OCI-LY7 (cell line): Measurements from ENCODE around the gene MED10. TPM values are rescaled to one million over a fixed set of nuclear protein-coding genes. Genes with fewer than 3 reads are reported as not detected.

Experiments
- BruUV-seq: library from RNA; stranded (reverse); fragments of 400-500 nt; replicated peaks from 2 replicates; lab custom pipeline; 2021; lab: Mats Ljungman, UMichigan
- CTCF ChIA-PET: fragments of 300-600 bp; sonication (Branson Sonifier 250); formaldehyde crosslinking; loops from one replicate; lab custom pipeline; 2022; ENCODE audit warnings: antibody characterized with exemption; ENCODE audit not compliant: unreplicated experiment; lab: Charles Lee
- POLR2A ChIA-PET: fragments of 300-600 bp; sonication (Branson Sonifier 250); formaldehyde crosslinking; loops from one replicate; lab custom pipeline; 2022; ENCODE audit warnings: antibody characterized with exemption; lab: Charles Lee
- DNase-seq: peaks from one replicate; pipeline ENCODE4 v3.0.0-alpha.2; 2015; ENCODE audit warnings: low spot score
- H2AFZ ChIP-seq: fragments of 200-600 bp; sonication (generic), shearing (Covaris generic); 2 replicates; pipeline ENCODE4 v1.6.1; 2014; ENCODE audit warnings: mild to moderate bottlenecking, antibody characterized with exemption, low read length, moderate library complexity
- H3K27ac ChIP-seq: fragments of 200-600 bp; sonication (generic); 2 replicates; pipeline ENCODE4 v1.5.1; 2014; ENCODE audit warnings: mixed run types, low read depth, mild to moderate bottlenecking, moderate library complexity, low read length, inconsistent platforms; ENCODE audit not compliant: poor library complexity, severe bottlenecking
- H3K36me3 ChIP-seq: fragments of 200-600 bp; sonication (generic); 2 replicates; pipeline ENCODE4 v1.6.1; 2014; ENCODE audit warnings: mild to moderate bottlenecking, antibody characterized with exemption, low read length, moderate library complexity, mixed read lengths; ENCODE audit not compliant: insufficient read depth
- H3K4me1 ChIP-seq: fragments of 200-600 bp; sonication (generic); 2 replicates; pipeline ENCODE4 v1.5.1; 2014; ENCODE audit warnings: mild to moderate bottlenecking, low read length; ENCODE audit not compliant: insufficient read depth, poor library complexity, severe bottlenecking
- H3K4me2 ChIP-seq: fragments of 200-600 bp; sonication (generic); 2 replicates; pipeline ENCODE4 v1.6.1; 2014; ENCODE audit warnings: mild to moderate bottlenecking, low read length
- H3K4me3 ChIP-seq: fragments of 200-600 bp; sonication (generic); 2 replicates; pipeline ENCODE4 v1.5.1; 2014; ENCODE audit warnings: mild to moderate bottlenecking, low read depth, low read length; ENCODE audit not compliant: poor library complexity, severe bottlenecking
- H3K79me2 ChIP-seq: fragments of 200-600 bp; sonication (generic); 2 replicates; pipeline ENCODE4 v1.6.1; 2016; ENCODE audit warnings: low read depth, mild to moderate bottlenecking, low read length, moderate library complexity, mixed read lengths; ENCODE audit not compliant: insufficient read depth
- H3K9me2 ChIP-seq: fragments of 200-600 bp; sonication (generic); 2 replicates; pipeline ENCODE4 v1.6.1; 2016; ENCODE audit warnings: mild to moderate bottlenecking, low read length, mixed read lengths; ENCODE audit not compliant: insufficient read depth
- H3K9me3 ChIP-seq: fragments of 200-600 bp; sonication (generic); 2 replicates; pipeline ENCODE4 v1.6.1; 2014; ENCODE audit warnings: mild to moderate bottlenecking, mixed run types, low read length, mixed read lengths
- H4K20me1 ChIP-seq: fragments of 200-600 bp; sonication (generic); 2 replicates; pipeline ENCODE4 v1.6.1; 2014; ENCODE audit warnings: mild to moderate bottlenecking, antibody characterized with exemption, low read length, moderate library complexity, mixed read lengths; ENCODE audit not compliant: insufficient read depth
- CTCF ChIP-seq: fragments of 200-600 bp; sonication (generic); conservative IDR thresholded peaks from 2 replicates; pipeline ENCODE4 v1.5.1; 2014; ENCODE audit warnings: mild to moderate bottlenecking, antibody characterized with exemption, low read length, moderate library complexity, mixed read lengths
- EZH2phosphoT487 ChIP-seq: fragments of 200-600 bp; sonication (generic); IDR thresholded peaks from 2 replicates; pipeline ENCODE4 v1.6.1; 2018; ENCODE audit warnings: low read depth, borderline replicate concordance, mild to moderate bottlenecking, mixed run types, antibody characterized with exemption, low read length, moderate library complexity, mixed read lengths
- intact Hi-C: fragments of 100-400 bp; cut with micrococcal nuclease; formaldehyde crosslinking; loops from one replicate; pipeline ENCODE4 v1.10.0; 2022; ENCODE audit not compliant: unreplicated experiment
- total RNA-seq, 2 experiments: library from RNA; depleted of rRNA in 1 of 2; stranded (reverse); fragments of >200 nt in 1 of 2; shearing (Covaris generic) in 1 of 2; gene quantifications; 2 replicates each; pipeline ENCODE4 v1.2.3, GENCODE V29; 2014 to 2022

MED10 gene
- total RNA-seq, 2 experiments from 2014 or later = 16.2 to 47.3 TPM

GRCh38 chr5:6395102-6395445, 16.7 kb upstream of the MED10 start:
- Histone ChIP-seq H3K4me2 (no peak overlapping the region), H3K79me2 (no peaks in the 10 kb centered on the region), H3K27ac (no peak overlapping the region), H3K36me3 (no peaks in the 10 kb centered on the region), H3K4me3 (no peak overlapping the region), H2AFZ (no peak overlapping the region), H3K9me3 (no peaks in the 10 kb centered on the region), H4K20me1 (no peaks in the 10 kb centered on the region), H3K4me1 (no peaks in the 10 kb centered on the region), H3K9me2 (no peaks in the 10 kb centered on the region)
- ChIA-PET POLR2A (no interaction called here), CTCF (interaction anchor here (0.5 kb wide), 1 partner anchor 144 kb away, joined by 4 read pairs; no protein-coding TSS in a partner anchor)
- no peak for DNase-seq
- TF ChIP-seq CTCF = no peak
- TF ChIP-seq EZH2phosphoT487 = no peak
- intact Hi-C loops = no loop called here
- no TSS peak for BruUV-seq

- no peaks in the 10 kb centered on the region for H4K20me1 ChIP-seq
- H2AFZ ChIP-seq = no peak overlapping the region
- H3K4me1 ChIP-seq = no peaks in the 10 kb centered on the region
- ChIA-PET POLR2A (no interaction called here), CTCF (no interaction called here)
- H3K9me2 ChIP-seq = no peaks in the 10 kb centered on the region
- H3K36me3 ChIP-seq = no peaks in the 10 kb centered on the region
- TF ChIP-seq EZH2phosphoT487 (no peak), CTCF (no peak)
- H3K79me2 ChIP-seq = no peaks in the 10 kb centered on the region
- no peak overlapping the region for H3K4me3 ChIP-seq
- intact Hi-C loops = no loop called here
- no peak for DNase-seq
- H3K27ac ChIP-seq = no peak overlapping the region
- BruUV-seq = no TSS peak
- H3K9me3 ChIP-seq = no peaks in the 10 kb centered on the region
- H3K4me2 ChIP-seq = no peak overlapping the region
These were observed 16.2 kb upstream of the MED10 start for GRCh38 chr5:6394429-6395101.

- no peak overlapping the region for H2AFZ ChIP-seq
- H3K4me2 ChIP-seq = no peak overlapping the region
- intact Hi-C loops = no loop called here
- no peaks in the 10 kb centered on the region for H3K36me3 ChIP-seq
- no peak for DNase-seq
- TF ChIP-seq EZH2phosphoT487 (no peak), CTCF (no peak)
- no peaks in the 10 kb centered on the region for H3K4me1 ChIP-seq
- H3K79me2 ChIP-seq = no peaks in the 10 kb centered on the region
- no TSS peak for BruUV-seq
- H3K9me2 ChIP-seq = no peaks in the 10 kb centered on the region
- H3K27ac ChIP-seq = no peak overlapping the region
- CTCF ChIA-PET = no interaction called here
- no peaks in the 10 kb centered on the region for H4K20me1 ChIP-seq
- H3K4me3 ChIP-seq = no peak overlapping the region
- POLR2A ChIA-PET = interaction anchor here (0.7 kb wide), 1 partner anchor 15 kb away, joined by 3 read pairs; the partner anchor contains the start of gene MED10
- no peaks in the 10 kb centered on the region for H3K9me3 ChIP-seq
These were observed 15.3 kb upstream of the MED10 start for GRCh38 chr5:6393596-6394194.
